Measurements from ENCODE around the gene AAK1. TPM values are rescaled to one million over a fixed set of nuclear protein-coding genes. Genes with fewer than 3 reads are reported as not detected.
"Not testable (repeated sequence)": the region's sequence is repeated elsewhere in the genome, so short reads cannot be mapped to it uniquely, and the experiment has no call there.

Gene AAK1
- total and polyA plus RNA-seq, 2 donors (not counting 3 experiments of a cell fraction or from before 2014, with no cell fraction given): 31.0 to 127 TPM

DNA sequence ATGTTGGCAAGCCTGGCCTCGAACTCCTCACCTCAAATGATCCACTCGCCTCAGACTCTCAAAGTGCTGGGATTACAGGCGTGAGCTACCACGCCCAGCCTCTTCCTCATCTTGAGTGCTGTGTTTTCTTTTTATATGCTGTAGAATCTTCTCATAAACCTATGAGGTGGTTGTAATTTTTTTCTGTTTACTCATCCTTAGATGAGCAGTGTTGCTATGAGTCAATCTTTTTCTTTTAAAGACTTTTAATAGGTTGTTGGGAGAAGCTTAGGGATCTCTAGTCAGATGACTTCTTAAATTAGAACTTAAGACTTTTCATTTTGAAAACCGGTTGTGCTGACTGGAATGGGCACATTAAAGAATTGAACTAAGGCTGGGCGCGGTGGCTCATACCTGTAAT is 8.7 kb upstream of the AAK1 start:
- H3K4me3 ChIP-seq (replicated peaks in 1 of 3; ENCODE audit: insufficient read depth in 1 of 3, low read depth in 1 of 3, low read length in 3 of 3): no peak overlapping the region
- BruUV-seq (replicated peaks): no TSS peak
- no peaks in the 10 kb centered on the region for H3K27me3 ChIP-seq (ENCODE audit: control insufficient read depth in 2 of 2, insufficient read depth in 2 of 2, low read length in 2 of 2)
- no peaks in the 10 kb centered on the region for H3K36me3 ChIP-seq (ENCODE audit: control insufficient read depth in 2 of 2, extremely low read depth in 1 of 2, insufficient read depth in 2 of 2, low read length in 2 of 2)
- no peaks in the 10 kb centered on the region for H3K9me3 ChIP-seq (replicated peaks; ENCODE audit: control insufficient read depth, insufficient read depth, low read length)
- H3K9ac ChIP-seq (replicated peaks; ENCODE audit: extremely low read depth, insufficient read depth, low read length): no peak overlapping the region
- TF ChIP-seq, protein P1, sequence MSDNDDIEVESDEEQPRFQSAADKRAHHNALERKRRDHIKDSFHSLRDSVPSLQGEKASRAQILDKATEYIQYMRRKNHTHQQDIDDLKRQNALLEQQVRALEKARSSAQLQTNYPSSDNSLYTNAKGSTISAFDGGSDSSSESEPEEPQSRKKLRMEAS (IDR thresholded peaks at IDR 0.05; ENCODE audit: insufficient read depth, insufficient read length): no peak
- TF ChIP-seq FOS (IDR thresholded peaks at IDR 0.05; ENCODE audit: borderline replicate concordance, insufficient read depth, low read length) (no peak), MYC (IDR thresholded peaks at IDR 0.05; ENCODE audit: low read depth, low read length) (no peak), GATA2 (IDR thresholded peaks at IDR 0.05; ENCODE audit: insufficient read depth, insufficient read length, low read depth, low read length) (no peak), JUN (IDR thresholded peaks at IDR 0.05; ENCODE audit: borderline replicate concordance, insufficient read depth, insufficient read length, low read depth) (no peak), EZH2 (IDR thresholded peaks at IDR 0.05; ENCODE audit: borderline replicate concordance, low read depth, low read length, severe bottlenecking) (no peak), POLR2AphosphoS5 (IDR thresholded peaks at IDR 0.05; ENCODE audit: insufficient read depth, low read depth, low read length) (no peak), POLR2A (IDR thresholded peaks at IDR 0.05; ENCODE audit: low read depth, low read length) (no peak)
- TF ChIP-seq, protein P2, sequence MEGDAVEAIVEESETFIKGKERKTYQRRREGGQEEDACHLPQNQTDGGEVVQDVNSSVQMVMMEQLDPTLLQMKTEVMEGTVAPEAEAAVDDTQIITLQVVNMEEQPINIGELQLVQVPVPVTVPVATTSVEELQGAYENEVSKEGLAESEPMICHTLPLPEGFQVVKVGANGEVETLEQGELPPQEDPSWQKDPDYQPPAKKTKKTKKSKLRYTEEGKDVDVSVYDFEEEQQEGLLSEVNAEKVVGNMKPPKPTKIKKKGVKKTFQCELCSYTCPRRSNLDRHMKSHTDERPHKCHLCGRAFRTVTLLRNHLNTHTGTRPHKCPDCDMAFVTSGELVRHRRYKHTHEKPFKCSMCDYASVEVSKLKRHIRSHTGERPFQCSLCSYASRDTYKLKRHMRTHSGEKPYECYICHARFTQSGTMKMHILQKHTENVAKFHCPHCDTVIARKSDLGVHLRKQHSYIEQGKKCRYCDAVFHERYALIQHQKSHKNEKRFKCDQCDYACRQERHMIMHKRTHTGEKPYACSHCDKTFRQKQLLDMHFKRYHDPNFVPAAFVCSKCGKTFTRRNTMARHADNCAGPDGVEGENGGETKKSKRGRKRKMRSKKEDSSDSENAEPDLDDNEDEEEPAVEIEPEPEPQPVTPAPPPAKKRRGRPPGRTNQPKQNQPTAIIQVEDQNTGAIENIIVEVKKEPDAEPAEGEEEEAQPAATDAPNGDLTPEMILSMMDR (IDR thresholded peaks at IDR 0.05; ENCODE audit: extremely low read depth in 1 of 2, insufficient read depth in 1 of 2, low read depth in 1 of 2, low read length in 2 of 2): no peak
- H3K79me2 ChIP-seq (ENCODE audit: control insufficient read depth, insufficient read depth, low read length): no peaks in the 10 kb centered on the region
- no peak overlapping the region for H3K27ac ChIP-seq (ENCODE audit: insufficient read depth, low read depth, low read length)
- dilution Hi-C loops (cut with MboI; ENCODE audit: extremely low pct_ligation_motif_present, low sequenced_read_pairs) (no loop called here), intact Hi-C loops (cut with micrococcal nuclease) (no loop called here)
- POLR2A ChIA-PET: no interaction called here
- no peak for DNase-seq (ENCODE audit: low read depth, low spot score)
- H3K4me2 ChIP-seq (ENCODE audit: insufficient read depth, low read length): no peak overlapping the region
- no peaks in the 10 kb centered on the region for H3K9me1 ChIP-seq (replicated peaks; ENCODE audit: control insufficient read depth, extremely low read depth, insufficient read depth, low read length)
- H2AFZ ChIP-seq (ENCODE audit: low read depth, low read length): no peak overlapping the region
- H4K20me1 ChIP-seq (replicated peaks; ENCODE audit: control insufficient read depth, extremely low read depth, insufficient read depth, low read length): no peaks in the 10 kb centered on the region
- H3K4me1 ChIP-seq (ENCODE audit: control insufficient read depth, extremely low read depth, insufficient read depth, low read length): no peaks in the 10 kb centered on the region
- no peak for FAIRE-seq
- CTCF ChIA-PET: interaction anchor here (1.5 to 2.2 kb wide), 2 partner anchors 64 to 86 kb away, joined by 5 read pairs; no protein-coding TSS in a partner anchor

DNA sequence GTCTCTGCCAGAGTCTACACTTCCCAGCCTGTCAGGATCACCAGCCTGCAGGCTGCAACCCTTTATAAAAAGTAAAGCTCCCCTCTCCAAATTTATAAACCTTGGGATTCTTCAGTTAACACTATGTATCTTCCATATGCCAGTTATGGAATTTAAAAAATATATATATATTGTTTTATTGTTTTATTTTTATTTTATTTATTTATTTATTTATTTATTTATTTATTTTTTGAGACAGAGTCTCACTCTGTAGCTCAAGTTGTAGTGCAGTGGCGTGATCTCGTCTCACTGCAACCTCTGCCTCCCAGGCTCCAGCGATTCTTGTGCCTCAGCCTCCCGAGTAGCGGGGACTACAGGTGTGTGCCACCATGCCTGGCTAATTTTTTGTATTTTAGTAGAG is 3.7 kb upstream of the AAK1 start:
- DNase-seq (ENCODE audit: low read depth, low spot score); H3K36me3 ChIP-seq (ENCODE audit: control insufficient read depth in 2 of 2, extremely low read depth in 1 of 2, insufficient read depth in 2 of 2, low read length in 2 of 2); H3K27me3 ChIP-seq (ENCODE audit: control insufficient read depth in 2 of 2, insufficient read depth in 2 of 2, low read length in 2 of 2); H4K20me1 ChIP-seq (replicated peaks; ENCODE audit: control insufficient read depth, extremely low read depth, insufficient read depth, low read length); H3K9me1 ChIP-seq (replicated peaks; ENCODE audit: control insufficient read depth, extremely low read depth, insufficient read depth, low read length); H3K4me3 ChIP-seq (replicated peaks in 1 of 3; ENCODE audit: insufficient read depth in 1 of 3, low read depth in 1 of 3, low read length in 3 of 3); H3K27ac ChIP-seq (ENCODE audit: insufficient read depth, low read depth, low read length); dilution Hi-C loops (cut with MboI; ENCODE audit: extremely low pct_ligation_motif_present, low sequenced_read_pairs); H3K4me2 ChIP-seq (ENCODE audit: insufficient read depth, low read length); BruUV-seq (replicated peaks); H3K9ac ChIP-seq (replicated peaks; ENCODE audit: extremely low read depth, insufficient read depth, low read length); H2AFZ ChIP-seq (ENCODE audit: low read depth, low read length); intact Hi-C loops (cut with micrococcal nuclease); H3K9me3 ChIP-seq (replicated peaks; ENCODE audit: control insufficient read depth, insufficient read depth, low read length); FAIRE-seq: not testable (repeated sequence)
- Histone ChIP-seq H3K79me2 (ENCODE audit: control insufficient read depth, insufficient read depth, low read length) (peaks cover 12% of the 10 kb centered on the region), H3K4me1 (ENCODE audit: control insufficient read depth, extremely low read depth, insufficient read depth, low read length) (peaks cover 13% of the 10 kb centered on the region)
- CTCF ChIA-PET: interaction anchor here (0.8 to 1.0 kb wide), 2 partner anchors 21 to 78 kb away, joined by 3 to 4 read pairs; no protein-coding TSS in a partner anchor
- POLR2A ChIA-PET: interaction anchor here (1.2 kb wide), 1 partner anchor 36 kb away, joined by 4 read pairs; no protein-coding TSS in a partner anchor

Measured in endothelial cell of umbilical vein (primary cell).